WTC11 (cell line): ENCODE results near the gene OPRD1. TPM values are rescaled to one million over a fixed set of nuclear protein-coding genes. Genes with fewer than 3 reads are reported as not detected.

Experiments
- ATAC-seq: fragments of 200-7000 bp; cut with Tn5 transposase; 2 replicates; pipeline ENCODE4 v1.10.0; 2021; ENCODE audit warnings: mild to moderate bottlenecking, moderate library complexity
- CTCF ChIA-PET: fragments of 300-600 bp; sonication (Branson Sonifier 250); formaldehyde crosslinking; loops from one replicate; lab custom pipeline; 2021; ENCODE audit warnings: antibody characterized with exemption; lab: Charles Lee
- POLR2A ChIA-PET: fragments of 350-600 bp; sonication (Branson Sonifier 250); formaldehyde crosslinking; loops from one replicate; lab custom pipeline; 2021; ENCODE audit warnings: antibody characterized with exemption; lab: Charles Lee
- DNase-seq: peaks from one replicate; pipeline ENCODE4 v3.0.0; 2021; ENCODE audit warnings: low spot score
- H3K27ac Mint-ChIP-seq: 2 replicates; pipeline ENCODE4 v1.8.0; 2021; ENCODE audit warnings: mixed read lengths
- H3K27me3 Mint-ChIP-seq: 2 replicates; pipeline ENCODE4 v1.8.0; 2021; ENCODE audit warnings: low read depth, mild to moderate bottlenecking, moderate library complexity, mixed read lengths
- H3K36me3 Mint-ChIP-seq: 2 replicates; pipeline ENCODE4 v1.8.0; 2021; ENCODE audit warnings: mixed read lengths
- H3K4me1 Mint-ChIP-seq: 2 replicates; pipeline ENCODE4 v1.8.0; 2022; ENCODE audit warnings: mixed read lengths
- H3K4me3 Mint-ChIP-seq: 2 replicates; pipeline ENCODE4 v1.8.0; 2021; ENCODE audit warnings: mild to moderate bottlenecking, moderate library complexity, mixed read lengths
- H3K9me3 Mint-ChIP-seq: 2 replicates; pipeline ENCODE4 v1.8.0; 2021; ENCODE audit warnings: mixed read lengths
- ATF1 ChIP-seq: sonication (generic); formaldehyde crosslinking; IDR thresholded peaks from 2 replicates; pipeline ENCODE4 v1.8.1; 2023; ENCODE audit warnings: mild to moderate bottlenecking, moderate library complexity, missing genetic modification reagents
- ATF6 ChIP-seq: sonication (generic); formaldehyde crosslinking; IDR thresholded peaks from 2 replicates; pipeline ENCODE4 v1.8.1; 2023; ENCODE audit warnings: mild to moderate bottlenecking, missing genetic modification reagents
- E2F1 ChIP-seq: sonication (generic); formaldehyde crosslinking; IDR thresholded peaks from 2 replicates; pipeline ENCODE4 v1.8.0; 2022; ENCODE audit warnings: mild to moderate bottlenecking, missing genetic modification reagents
- ELF4 ChIP-seq: sonication (generic); formaldehyde crosslinking; IDR thresholded peaks from 2 replicates; pipeline ENCODE4 v1.8.1; 2022; ENCODE audit warnings: low read depth, mild to moderate bottlenecking, moderate library complexity, missing genetic modification reagents
- EMX1 ChIP-seq: fragments of 250-450 bp; sonication (Bioruptor Pico); IDR thresholded peaks from 2 replicates; pipeline ENCODE4 v1.8.0; 2021; ENCODE audit warnings: mild to moderate bottlenecking
- ERG ChIP-seq: fragments of 250-450 bp; sonication (Bioruptor Pico); IDR thresholded peaks from 2 replicates; pipeline ENCODE4 v1.8.0; 2021; ENCODE audit warnings: mild to moderate bottlenecking
- GABPB1 ChIP-seq: sonication (generic); formaldehyde crosslinking; IDR thresholded peaks from 2 replicates; pipeline ENCODE4 v1.8.1; 2023; ENCODE audit warnings: mild to moderate bottlenecking, missing genetic modification reagents
- MLX ChIP-seq: sonication (generic); formaldehyde crosslinking; IDR thresholded peaks from 2 replicates; pipeline ENCODE4 v1.8.1; 2023; ENCODE audit warnings: mild to moderate bottlenecking, missing genetic modification reagents, moderate library complexity
- MYBL2 ChIP-seq: sonication (generic); formaldehyde crosslinking; IDR thresholded peaks from 2 replicates; pipeline ENCODE4 v1.8.1; 2023; ENCODE audit warnings: mild to moderate bottlenecking, moderate library complexity, missing genetic modification reagents
- NR1H2 ChIP-seq: sonication (generic); formaldehyde crosslinking; IDR thresholded peaks from 2 replicates; pipeline ENCODE4 v1.9.0; 2021; ENCODE audit warnings: mild to moderate bottlenecking, moderate library complexity, missing genetic modification reagents
- NR2C2 ChIP-seq: sonication (generic); formaldehyde crosslinking; IDR thresholded peaks from 2 replicates; pipeline ENCODE4 v1.8.0; 2022; ENCODE audit warnings: mild to moderate bottlenecking, missing genetic modification reagents
- NR3C1 ChIP-seq: sonication (generic); formaldehyde crosslinking; conservative IDR thresholded peaks from 2 replicates; pipeline ENCODE4 v1.8.1; 2023; ENCODE audit warnings: low read depth, mild to moderate bottlenecking, missing genetic modification reagents
- RELA ChIP-seq: sonication (generic); formaldehyde crosslinking; IDR thresholded peaks from 2 replicates; pipeline ENCODE4 v1.8.1; 2022; ENCODE audit warnings: missing genetic modification reagents, mild to moderate bottlenecking, borderline replicate concordance
- USF1 ChIP-seq: sonication (generic); formaldehyde crosslinking; IDR thresholded peaks from 2 replicates; pipeline ENCODE4 v1.8.0; 2022; ENCODE audit warnings: mild to moderate bottlenecking, missing genetic modification reagents
- ZNF138 ChIP-seq: sonication (generic); formaldehyde crosslinking; conservative IDR thresholded peaks from 2 replicates; pipeline ENCODE4 v1.8.1; 2022; ENCODE audit warnings: mild to moderate bottlenecking, moderate library complexity, missing genetic modification reagents
- ZNF219 ChIP-seq: sonication (generic); formaldehyde crosslinking; IDR thresholded peaks from 2 replicates; pipeline ENCODE4 v1.8.0; 2023; ENCODE audit warnings: missing genetic modification reagents, mild to moderate bottlenecking, borderline replicate concordance
- ZNF232 ChIP-seq: sonication (generic); formaldehyde crosslinking; IDR thresholded peaks from 2 replicates; pipeline ENCODE4 v1.8.0; 2022; ENCODE audit warnings: mild to moderate bottlenecking, missing genetic modification reagents
- ZNF396 ChIP-seq: fragments of 250-450 bp; sonication (Bioruptor Pico); IDR thresholded peaks from 2 replicates; pipeline ENCODE4 v1.8.0; 2021; ENCODE audit warnings: mild to moderate bottlenecking, moderate library complexity, borderline replicate concordance
- ZNF416 ChIP-seq: fragments of 250-450 bp; sonication (Bioruptor Pico); IDR thresholded peaks from 2 replicates; pipeline ENCODE4 v1.9.0; 2021; ENCODE audit warnings: mild to moderate bottlenecking, inconsistent platforms
- ZNF532 ChIP-seq: fragments of 250-450 bp; sonication (Bioruptor Pico); IDR thresholded peaks from 2 replicates; pipeline ENCODE4 v1.9.0; 2021; ENCODE audit warnings: mild to moderate bottlenecking, borderline replicate concordance
- total RNA-seq: library from RNA; stranded (reverse); gene quantifications from 3 replicates; pipeline ENCODE4 v1.2.3, GENCODE V29; 2021

The OPRD1 gene
- total RNA-seq, 1 experiment from 2014 or later: 2.2 TPM

- no peaks in the 10 kb centered on the region for H3K36me3 Mint-ChIP-seq
- no peak for ATAC-seq
- TF ChIP-seq MYBL2 (CRISPR knock-in tag): no peak
- TF ChIP-seq ELF4 (CRISPR knock-in tag): no peak
- no peak for TF ChIP-seq USF1
- TF ChIP-seq ZNF532: no peak
- no peak for TF ChIP-seq ZNF416 (CRISPR knock-in tag)
- no peak for TF ChIP-seq ATF6 (CRISPR knock-in tag)
- no peak for TF ChIP-seq RELA (CRISPR knock-in tag)
- TF ChIP-seq E2F1 (CRISPR knock-in tag): no peak
- TF ChIP-seq EMX1 (CRISPR knock-in tag): no peak
- TF ChIP-seq GABPB1 (CRISPR knock-in tag): no peak
- no peak for TF ChIP-seq ZNF396 (CRISPR knock-in tag)
- TF ChIP-seq NR3C1 (CRISPR knock-in tag): no peak
- TF ChIP-seq MLX (CRISPR knock-in tag): no peak
- no peak for TF ChIP-seq NR2C2 (CRISPR knock-in tag)
- no peak for TF ChIP-seq ZNF232 (CRISPR knock-in tag)
- no peak for TF ChIP-seq ERG (CRISPR knock-in tag)
- TF ChIP-seq ZNF138: no peak
- no peak for TF ChIP-seq NR1H2 (CRISPR knock-in tag)
- TF ChIP-seq ZNF219: no peak
- no peak for TF ChIP-seq ATF1 (CRISPR knock-in tag)
- TF ChIP-seq, all 79 proteins: peak for 0
- no peaks in the 10 kb centered on the region for H3K9me3 Mint-ChIP-seq
- ChIA-PET POLR2A (interaction anchor here (0.6 to 1.7 kb wide), 3 partner anchors 108 to 295 kb away, joined by 3 to 7 read pairs (median 4); partner anchors contain the start of gene YTHDF2), CTCF (interaction anchor here (0.9 to 4.3 kb wide), 24 partner anchors 10 to 320 kb away, joined by 3 to 54 read pairs (median 8); partner anchors contain the start of genes EPB41, SRSF4 and YTHDF2)
- H3K27ac Mint-ChIP-seq: peak overlapping the region; percentile 66; the same call in 1 of the 2 replicates
- H3K4me3 Mint-ChIP-seq: no peak overlapping the region
- H3K4me1 Mint-ChIP-seq: peaks cover 46% of the 10 kb centered on the region
- H3K27me3 Mint-ChIP-seq: peaks cover 1% of the 10 kb centered on the region
- no peak for DNase-seq
These were observed 71.3 kb downstream of the OPRD1 start for GRCh38 chr1:28883242-28883616.
